Left colon (tissue), 2 donors: ENCODE results near the gene OR1I1. TPM values are rescaled to one million over a fixed set of nuclear protein-coding genes. Genes with fewer than 3 reads are reported as not detected.

ENCODE experiments used
- ATAC-seq: fragments of 200-7000 bp; cut with Tn5 transposase; one replicate; pipeline ENCODE4 v1.9.1; 2020; ENCODE audit warnings: mild to moderate bottlenecking, moderate library complexity
- DNase-seq, 2 donors: peaks; one replicate each; pipeline ENCODE4 v3.0.0-alpha.2; 2020
- intact Hi-C, 2 donors: fragments of 100-400 bp; cut with DNase I in 1 of 2; cut with micrococcal nuclease in 1 of 2; formaldehyde crosslinking; loops; one replicate each; pipeline versions ENCODE4 v1.11.2 to v1.14.0; 2022; cut with DNase I, micrococcal nuclease
- total RNA-seq, 2 donors: library from RNA; stranded (reverse); fragmentation: NEBNext Ultra II Directional; extraction: Animal tissue kit (Norgen Biotek cat#: 25700); gene quantifications; one replicate each; pipeline ENCODE4 v1.2.1, GENCODE V29; 2021
- donor health status: DM: no; HTN: no; CAD: no.
- donor health status: DM: yes; HTN: yes; CAD: no.

Gene OR1I1
- total RNA-seq, 2 donors from 2014 or later = not detected

DNA sequence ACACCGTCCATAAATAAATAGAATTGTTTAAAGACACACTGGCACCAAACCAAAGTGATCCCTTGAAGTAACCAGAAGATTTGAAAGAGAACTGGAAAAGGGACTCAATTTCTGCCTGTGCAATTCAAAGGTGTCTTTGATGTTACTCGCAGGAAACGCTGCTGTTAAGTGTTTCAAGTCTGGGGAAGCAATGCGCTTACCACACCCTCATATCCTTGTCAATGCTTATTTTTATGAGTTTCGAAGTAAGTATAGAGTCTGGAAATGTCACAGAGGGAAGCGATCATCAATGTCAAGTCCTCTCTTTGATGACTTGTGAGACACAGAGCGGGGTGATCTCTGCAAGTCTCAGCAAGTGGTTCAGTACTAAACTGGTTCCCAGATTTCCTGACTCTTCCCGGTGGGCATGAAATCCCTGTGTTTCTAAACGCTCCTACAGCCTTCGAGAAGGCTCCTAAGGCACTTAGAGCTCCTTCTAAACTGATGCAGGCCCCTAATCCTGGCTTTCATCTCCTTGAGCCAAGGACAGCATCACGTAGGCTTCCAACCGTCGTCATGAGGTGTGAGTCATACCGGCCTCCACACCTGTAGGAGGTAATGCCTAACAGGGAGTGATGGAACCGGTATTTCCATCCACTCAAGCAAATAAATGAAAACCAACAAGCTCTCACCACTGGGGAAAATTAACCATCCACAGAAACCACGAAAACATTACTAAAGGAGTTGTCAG lies 48.0 kb downstream of the OR1I1 start:
- ATAC-seq (no peak), DNase-seq (no peak)
- intact Hi-C loops = no loop called here

DNA sequence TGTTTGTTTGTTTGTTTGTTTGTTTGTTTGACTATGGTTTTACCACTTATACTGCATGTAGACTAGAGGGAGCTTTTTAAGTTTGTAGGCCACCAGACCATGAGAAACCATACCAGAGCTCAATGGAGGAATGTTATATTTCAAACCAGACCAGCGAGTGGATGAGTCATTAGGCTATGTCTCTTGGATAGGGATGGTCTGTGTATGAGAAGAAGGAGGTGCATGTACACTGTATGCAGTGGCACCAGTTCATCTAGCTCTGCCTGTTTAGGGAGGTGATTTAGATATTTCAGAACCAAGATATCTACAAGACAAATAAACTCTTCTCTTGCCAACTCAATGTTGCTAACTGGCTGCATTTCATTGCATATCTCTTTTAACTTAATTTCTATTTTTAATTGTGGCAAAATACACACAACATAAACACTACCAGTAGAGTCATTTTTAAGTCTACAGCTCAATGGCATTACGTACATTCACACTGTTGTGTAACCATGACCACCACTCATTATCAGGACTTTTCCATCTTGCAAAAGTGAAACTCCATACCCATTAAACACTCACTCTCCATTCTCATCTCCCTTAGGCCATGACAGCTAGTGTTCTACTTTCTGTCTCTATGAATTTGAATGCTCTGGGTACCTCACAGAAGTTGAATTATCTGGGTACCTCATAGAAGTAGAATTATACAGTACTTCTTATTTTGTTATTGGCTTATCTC lies 54.4 kb downstream of the OR1I1 start:
- intact Hi-C loops = no loop called here
- no peak for DNase-seq
- ATAC-seq = no peak

DNA sequence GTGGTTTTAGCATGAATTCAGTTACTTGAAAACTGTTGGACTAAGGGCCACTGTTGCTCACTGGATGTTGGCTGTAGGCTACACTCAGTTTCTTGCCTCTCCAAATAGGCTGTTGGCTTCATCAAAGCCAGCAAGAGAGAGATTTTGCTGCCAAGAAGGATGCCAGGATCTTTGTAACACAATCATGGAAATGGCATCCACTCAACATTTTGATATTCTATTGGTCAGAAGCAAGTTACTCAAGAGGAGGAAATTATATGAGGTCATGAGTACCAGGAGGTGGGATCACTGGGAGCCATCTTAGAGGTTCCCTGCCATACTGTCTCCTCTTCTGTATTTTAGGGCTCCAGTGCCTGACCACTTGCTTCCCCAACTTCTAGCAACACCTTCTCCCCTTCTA lies 55.8 kb downstream of the OR1I1 start:
- intact Hi-C loops = no loop called here
- ATAC-seq = no peak

DNA sequence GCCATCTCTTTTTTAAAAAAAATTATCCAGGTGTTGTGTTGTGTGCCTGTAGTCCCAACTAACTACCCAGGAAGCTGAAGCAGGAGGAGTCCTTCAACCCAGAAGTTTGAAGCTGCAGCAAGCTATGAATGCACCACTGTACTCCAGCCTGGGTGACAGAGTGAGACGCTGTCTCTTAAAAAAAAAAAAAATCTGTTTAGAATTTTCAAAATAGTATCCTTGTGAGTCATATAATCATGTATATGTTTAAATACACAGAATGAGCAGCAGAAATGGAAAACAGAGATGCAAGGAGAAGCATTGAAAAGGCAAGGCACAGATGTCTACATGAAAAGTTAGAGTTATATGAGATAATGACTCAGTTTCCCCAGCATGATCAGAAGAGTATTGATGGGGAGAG lies 56.4 kb downstream of the OR1I1 start:
- intact Hi-C loops = no loop called here

More for the DNA sequence above, 55.8 kb downstream of the OR1I1 start:
- no peak for DNase-seq

DNA sequence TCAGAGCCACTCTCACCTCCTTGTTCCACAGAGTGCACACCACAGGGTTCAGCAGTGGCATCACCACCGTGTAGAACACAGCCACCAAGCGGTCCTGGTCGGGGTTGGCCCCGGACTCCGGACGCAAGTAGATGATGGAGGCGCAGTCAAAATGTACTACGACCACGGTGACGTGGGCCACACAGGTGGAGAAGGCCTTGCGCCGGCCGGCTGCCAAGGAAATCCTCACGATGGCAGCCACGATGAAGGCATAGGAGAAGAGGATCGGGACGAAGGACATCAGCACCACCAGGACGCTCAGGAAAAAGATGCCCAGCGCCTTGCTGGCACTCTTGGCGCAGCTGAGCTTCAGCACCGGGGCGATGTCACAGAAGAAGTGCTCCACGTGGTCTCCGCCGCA lies 59.1 kb downstream of the OR1I1 start:
- intact Hi-C loops = no loop called here
- DNase-seq (no peak), ATAC-seq (no peak)

More for the DNA sequence above, 56.4 kb downstream of the OR1I1 start:
- ATAC-seq (no peak), DNase-seq (no peak)

DNA sequence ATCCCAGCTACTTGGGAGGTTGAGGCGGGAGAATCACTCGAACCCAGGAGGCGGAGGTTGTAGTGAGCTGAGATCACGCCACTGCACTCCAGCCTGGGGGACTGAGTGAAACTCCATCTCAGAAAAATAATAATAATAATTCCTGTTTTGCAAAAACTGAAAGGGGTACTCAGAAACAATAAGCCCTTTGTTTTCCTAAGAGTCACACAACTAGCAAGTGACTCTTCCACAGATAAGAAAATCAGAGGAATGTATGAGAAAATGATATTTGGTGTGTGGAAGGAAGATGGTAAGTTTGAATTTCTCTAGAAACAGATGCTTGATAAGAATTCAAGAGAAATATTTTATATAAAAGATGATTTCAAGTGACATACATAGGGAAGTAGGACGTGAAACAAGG lies 60.3 kb downstream of the OR1I1 start:
- DNase-seq (no peak), ATAC-seq (no peak)
- intact Hi-C loops = no loop called here

Other genes starting within 250 kb of the OR1I1 start
- gene OR7A5, start 247.0 kb upstream of the OR1I1 start, total RNA-seq = not detected
- gene OR7C1, start 247.0 kb upstream of the OR1I1 start, total RNA-seq = not detected
- not detected for gene OR7A10, start 233.3 kb upstream of the OR1I1 start, total RNA-seq
- not detected for gene OR7A17, start 196.1 kb upstream of the OR1I1 start, total RNA-seq
- not detected for gene OR7C2, start 140.7 kb upstream of the OR1I1 start, total RNA-seq
- gene SLC1A6, start 102.3 kb upstream of the OR1I1 start, total RNA-seq = not detected
- not detected for gene CASP14, start 32.7 kb upstream of the OR1I1 start, total RNA-seq
- gene SYDE1, start 25.2 kb downstream of the OR1I1 start, total RNA-seq = 1 to 10 TPM; 3.6 to 7.5 TPM
- gene NOTCH3, start 118.8 kb downstream of the OR1I1 start, total RNA-seq = 10 to 100 TPM in 1 of 2 donors, 1 to 10 TPM in 1; 6.1 to 12.2 TPM
- under 1 TPM; 0.39 to 0.58 TPM for gene EPHX3, start 150.2 kb downstream of the OR1I1 start, total RNA-seq